Right renal cortex interstitium (tissue), 3 donors: ENCODE results near the gene RPL35. TPM values are rescaled to one million over a fixed set of nuclear protein-coding genes. Genes with fewer than 3 reads are reported as not detected.

Experiments
- DNase-seq, 3 donors: peaks; one replicate each; pipeline ENCODE4 v3.0.0-alpha.2; 2013; ENCODE audit warnings: low read depth in 3 of 3, low spot score in 2 of 3
- polyA plus RNA-seq, 3 donors: library from polyadenylated mRNA; unstranded; fragments of 120-200 nt; gene quantifications; one replicate each; pipeline ENCODE4 v1.2.1, GENCODE V29; 2013; ENCODE audit not compliant: insufficient read length in 3 of 3

The RPL35 gene
- polyA plus RNA-seq, 3 donors = 727 to 776 (median 751) TPM

DNA sequence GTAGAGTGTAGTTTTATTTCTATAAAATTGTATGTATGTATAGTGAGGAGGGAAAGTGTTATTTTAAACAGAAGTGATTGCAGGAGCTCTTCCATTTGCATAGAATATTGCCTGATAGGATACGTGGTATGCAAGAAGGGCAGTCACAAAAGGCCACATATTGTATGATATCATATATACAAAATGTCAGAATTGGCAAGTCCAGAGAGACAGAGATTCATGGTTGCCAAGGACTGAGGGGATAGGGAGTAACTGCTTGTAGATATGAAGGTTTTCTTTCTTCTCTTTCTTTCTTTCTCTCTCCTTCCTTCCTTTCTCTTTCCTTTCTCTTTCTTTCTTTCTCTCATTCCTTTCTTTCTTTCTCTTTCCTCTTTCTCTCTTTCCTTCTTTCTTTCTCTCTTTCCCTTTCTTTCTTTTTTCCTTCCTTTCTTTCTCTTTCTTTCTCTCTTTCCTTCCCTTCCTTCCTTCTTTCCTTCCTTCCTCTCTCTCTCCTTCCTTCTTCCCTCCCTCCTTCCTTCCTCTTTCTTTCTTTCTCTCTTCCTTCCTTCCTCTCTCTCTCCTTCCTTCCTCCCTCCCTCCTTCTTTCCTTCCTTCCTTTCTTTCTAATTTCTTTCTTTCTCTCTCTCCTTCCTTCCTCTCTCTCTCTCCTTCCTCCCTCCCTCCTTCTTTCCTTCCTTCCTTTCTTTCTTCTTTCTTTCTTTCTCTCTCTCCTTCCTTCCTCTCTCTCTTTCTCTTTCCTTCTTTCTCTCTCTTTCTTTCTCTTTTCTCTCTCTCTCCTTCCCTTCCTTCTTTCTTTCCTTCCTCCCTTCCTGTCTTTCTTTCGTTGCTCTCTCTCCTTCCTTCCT lies 33.0 kb downstream of the RPL35 start:
- no peak for DNase-seq

DNA sequence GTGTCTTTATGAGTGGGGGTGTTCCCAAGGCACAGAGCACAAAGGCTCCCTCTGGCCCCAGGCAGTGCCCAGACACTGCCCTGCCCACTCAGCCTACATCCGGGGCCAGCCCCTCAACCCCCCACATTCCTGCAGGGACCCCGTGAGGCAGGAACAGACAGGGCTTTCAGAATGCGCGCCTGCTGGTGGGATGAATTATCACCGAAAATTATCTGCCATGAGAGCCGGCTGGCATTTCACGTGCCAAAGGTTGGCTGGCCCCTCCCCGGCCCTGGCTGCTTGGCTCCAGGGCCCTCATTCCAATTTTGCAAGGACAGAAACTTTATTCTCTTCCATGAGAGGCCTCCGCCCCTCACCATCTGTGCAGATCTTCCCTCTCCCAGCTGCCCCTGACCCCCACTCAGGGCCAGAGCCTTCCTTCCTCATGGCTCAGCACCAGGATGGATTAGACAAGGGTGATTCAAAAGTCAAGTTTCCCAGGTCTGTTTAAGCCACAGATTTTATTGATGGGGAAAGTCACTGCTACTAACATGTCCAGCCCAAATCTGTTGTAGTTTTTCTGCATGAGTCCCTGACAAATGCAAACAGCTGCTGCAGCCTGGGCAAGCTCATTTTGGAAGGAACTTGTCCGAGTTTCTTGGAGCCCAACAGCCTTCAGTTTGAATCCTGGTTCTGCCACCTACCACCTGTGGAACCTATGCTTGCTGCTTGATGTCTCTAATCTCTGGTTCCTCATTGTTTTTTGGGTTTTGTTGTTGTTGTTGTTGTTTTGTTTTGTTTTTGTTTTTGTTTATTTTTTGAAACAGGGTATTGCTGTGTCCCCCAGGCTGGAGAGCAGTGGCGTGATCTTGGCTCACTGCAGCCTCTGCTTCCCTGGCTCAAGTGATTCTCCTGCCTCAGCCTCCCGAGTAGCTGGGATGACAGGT lies 40.8 kb downstream of the RPL35 start:
- DNase-seq = no peak

DNA sequence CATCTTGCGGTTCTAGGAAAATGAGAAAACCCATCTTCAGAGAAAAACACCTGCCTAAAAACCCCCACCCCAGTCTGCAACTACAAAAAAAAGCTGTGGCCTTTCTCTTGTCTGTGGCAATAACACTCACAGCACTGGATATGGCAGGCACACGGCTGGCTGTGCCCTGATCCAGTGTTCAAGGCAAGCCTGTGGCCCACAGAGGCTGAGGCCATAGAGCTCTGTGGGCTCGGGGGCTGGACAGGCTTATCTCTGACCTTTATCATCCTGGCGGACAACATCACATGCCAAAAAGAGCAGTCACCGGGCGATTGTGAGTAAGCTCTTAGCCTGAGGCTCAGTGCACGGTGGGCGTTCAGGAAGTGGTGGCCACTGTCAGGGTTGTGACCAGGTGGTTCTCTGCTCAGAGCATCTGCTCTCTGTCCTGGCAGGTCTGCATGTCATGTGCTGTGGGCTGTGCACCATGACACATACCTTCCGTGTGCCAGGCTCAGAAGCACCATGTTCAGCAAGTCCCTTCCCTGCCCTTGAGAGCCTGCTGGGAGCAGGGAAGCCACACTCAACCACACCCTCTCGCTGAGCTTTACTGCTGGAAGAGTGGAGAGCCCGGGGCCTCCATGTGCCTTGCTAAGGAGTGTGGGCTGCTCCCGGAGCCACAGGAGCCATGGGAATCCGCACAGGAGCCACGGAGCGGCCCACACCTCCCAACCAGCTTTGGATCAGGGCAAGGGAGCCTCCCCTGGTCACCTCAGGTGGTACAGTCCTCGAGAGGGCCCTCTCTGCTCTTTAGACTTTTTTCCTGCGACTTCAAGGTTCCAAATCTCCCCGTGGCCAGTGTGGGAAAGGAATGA lies 43.1 kb downstream of the RPL35 start:
- DNase-seq = no peak

DNA sequence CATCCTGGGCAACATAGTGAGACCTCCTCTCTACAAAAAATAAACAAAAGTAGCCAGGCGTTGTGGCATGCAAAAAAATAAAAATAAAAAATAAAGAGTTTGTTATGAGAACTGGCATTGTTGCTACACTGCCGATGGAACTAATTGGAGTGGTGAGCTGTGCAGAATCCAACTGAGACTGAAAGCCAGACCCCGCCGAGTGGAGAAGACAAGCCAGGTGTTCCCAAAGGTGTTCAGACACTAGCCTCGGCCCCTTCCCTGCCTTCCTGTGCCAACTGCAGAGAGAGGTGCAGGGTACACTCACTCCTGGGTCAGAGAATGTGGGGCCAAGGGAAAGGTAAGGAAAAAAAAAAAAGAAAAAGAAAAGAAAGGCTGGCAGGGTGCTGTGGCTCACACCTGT lies 46.2 kb downstream of the RPL35 start:
- no peak for DNase-seq

DNA sequence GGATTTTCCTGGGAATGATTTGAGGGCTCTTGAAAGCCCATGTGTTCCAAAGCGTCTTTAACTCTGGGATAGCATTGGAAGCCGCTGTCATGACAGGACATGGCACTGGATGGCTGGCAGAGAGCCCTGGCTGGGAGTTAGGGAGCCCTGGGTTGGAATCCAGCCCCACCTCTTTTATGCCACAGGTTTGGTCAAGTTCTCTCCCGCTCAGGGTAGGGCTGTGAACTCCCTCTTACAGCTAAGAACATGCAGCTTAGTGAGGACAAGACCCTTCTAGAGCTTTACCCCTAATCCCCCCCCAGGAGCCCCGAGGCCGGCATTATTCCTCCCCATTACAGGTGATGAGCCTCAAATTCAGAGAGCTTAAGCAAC lies 47.6 kb downstream of the RPL35 start:
- DNase-seq = no peak

DNA sequence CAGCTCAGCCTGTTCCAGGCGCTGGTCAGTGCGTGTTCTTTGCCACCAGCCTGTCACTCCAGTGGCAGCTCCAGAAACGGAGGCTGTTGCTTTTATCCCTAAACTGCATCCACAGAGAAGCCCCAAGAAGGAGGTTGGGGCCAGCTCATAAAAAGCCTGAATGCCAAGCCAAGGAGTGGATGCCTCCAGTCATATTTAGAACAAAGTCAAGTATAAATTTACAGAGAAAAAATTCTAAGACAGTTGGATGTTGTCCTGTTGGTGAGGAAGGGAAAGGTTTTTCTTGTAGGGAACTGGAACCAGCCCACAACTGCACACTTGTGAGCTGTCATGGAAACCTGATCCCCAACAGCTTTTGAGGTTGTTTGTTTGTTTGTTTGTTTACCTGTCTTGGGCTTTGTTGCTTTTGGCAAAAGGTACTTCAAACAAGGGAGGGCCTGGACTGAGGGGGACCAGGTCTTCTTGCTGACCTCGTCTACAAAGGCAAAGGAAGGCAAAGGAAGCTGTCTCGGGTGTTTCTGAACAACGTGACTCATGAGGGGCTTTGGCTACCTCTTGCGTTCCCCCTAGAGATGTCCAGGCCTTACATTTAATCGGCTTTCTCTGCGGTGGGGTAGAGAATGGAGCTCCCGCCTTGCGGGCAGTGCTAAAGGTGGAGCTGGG lies 48.1 kb downstream of the RPL35 start:
- DNase-seq = no peak

DNA sequence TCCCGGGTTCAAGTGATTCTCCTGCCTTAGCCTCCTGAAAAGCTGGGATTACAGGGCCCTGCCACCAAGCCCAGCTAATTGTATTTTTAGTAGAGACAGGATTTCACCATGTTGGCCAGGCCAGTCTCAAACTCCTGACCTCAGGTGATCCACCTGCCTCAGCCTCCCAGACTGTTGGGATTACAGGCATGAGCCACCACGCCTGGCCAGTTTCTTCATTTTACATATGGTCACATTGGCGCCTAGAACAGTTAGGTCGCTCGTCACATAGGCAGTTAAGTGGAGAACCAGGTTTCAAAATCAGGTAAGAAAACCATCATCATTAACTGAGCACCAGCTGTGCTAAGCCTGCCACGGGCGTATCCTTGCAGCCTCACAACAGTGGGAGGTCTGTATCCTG lies 48.7 kb downstream of the RPL35 start:
- no peak for DNase-seq

DNA sequence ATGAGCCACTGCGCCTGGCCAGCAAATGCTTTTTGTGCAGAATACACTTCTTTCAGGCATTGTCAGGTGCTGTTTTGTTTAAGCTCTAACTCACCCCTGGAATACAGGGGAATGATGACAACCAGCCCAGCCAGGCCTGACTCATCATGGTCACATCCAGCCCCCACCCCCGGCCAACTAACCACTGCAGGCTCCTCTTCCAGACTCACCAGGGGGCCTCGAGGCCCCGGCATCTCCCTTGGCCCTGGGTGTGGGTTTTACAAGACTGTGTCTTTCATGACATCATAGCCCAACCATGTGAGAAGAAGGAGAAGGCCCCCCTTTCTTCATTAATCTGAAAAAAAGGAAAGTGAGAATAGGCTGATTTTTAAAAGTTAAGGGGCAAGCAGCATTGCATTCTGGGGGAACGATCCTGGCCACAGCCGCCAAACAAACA lies 49.3 kb downstream of the RPL35 start:
- DNase-seq = no peak

DNA sequence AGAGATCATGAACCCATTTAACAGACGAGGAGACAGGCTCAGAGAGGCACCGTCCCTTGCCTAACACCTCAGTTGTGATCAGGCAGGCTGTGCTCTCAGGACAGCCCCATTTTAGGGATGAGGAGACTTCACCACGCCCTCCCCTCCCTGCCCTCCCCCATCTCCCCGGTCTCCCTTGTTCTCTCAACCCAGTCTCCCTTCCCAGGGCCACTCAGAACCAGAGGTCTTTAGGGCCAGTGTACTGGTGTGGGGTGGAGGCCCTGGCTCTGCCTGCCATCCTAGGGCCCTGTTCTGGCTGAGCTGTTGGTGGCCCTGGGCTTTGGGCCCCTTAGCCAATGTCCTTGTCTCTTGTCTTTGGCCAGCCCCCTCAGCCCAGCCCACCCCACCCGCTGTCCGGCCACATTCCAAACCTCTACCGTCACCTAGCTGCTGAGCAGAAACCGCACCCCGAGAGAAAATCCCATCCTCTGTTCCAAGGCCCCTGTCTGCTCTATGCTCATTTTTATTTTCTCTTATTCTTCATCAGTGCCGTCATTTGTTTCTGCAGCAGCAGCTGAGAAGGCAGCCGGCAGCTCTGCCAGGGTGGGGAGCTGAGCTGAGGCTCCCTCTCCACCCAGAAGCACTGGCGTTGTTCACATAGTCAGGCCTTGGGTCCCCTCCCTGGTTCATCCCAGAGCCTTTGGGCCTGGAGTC lies 50.9 kb downstream of the RPL35 start:
- peak in 1 of 3 donors; percentile 24 for DNase-seq

DNA sequence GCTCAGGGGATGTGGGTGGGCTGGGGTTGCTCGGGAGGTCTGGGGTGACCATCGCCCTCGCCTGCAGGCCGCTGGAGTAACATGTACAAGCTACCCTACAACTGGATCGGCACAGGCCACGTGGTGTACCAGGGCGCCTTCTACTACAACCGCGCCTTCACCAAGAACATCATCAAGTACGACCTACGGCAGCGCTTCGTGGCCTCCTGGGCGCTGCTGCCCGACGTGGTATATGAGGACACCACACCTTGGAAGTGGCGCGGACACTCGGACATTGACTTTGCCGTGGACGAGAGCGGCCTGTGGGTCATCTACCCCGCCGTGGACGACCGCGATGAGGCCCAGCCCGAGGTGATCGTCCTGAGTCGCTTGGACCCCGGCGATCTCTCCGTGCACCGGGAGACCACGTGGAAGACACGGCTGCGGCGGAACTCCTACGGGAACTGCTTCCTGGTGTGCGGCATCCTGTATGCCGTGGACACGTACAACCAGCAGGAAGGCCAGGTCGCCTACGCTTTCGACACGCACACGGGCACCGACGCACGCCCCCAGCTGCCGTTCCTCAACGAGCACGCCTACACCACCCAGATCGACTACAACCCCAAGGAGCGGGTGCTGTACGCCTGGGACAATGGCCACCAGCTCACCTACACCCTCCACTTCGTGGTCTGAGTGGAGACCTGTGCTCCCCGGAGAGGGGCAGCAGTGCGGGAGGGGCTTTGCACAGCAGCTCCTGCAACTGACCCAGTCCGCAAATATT lies 51.8 kb downstream of the RPL35 start:
- DNase-seq = no peak

DNA sequence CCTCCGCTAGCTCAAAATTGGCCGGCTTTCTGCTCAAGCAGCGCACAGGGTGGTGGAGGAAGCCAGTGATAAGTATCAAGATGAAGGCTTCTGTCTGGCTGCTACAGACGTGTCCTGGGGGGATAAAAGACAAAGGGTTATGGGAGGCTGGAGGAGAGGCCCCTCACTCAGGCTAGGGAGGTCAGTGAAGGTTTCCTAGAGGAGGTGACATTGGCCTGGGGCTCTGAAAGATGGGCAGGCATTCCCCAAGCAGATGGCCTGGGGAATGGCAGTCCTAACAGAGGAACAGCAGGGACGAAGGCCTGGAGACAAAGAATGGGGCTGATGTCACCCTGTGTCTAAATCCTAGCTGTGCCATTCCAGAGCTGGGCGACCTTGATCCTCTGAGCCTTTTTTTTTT lies 52.5 kb downstream of the RPL35 start:
- DNase-seq = no peak

DNA sequence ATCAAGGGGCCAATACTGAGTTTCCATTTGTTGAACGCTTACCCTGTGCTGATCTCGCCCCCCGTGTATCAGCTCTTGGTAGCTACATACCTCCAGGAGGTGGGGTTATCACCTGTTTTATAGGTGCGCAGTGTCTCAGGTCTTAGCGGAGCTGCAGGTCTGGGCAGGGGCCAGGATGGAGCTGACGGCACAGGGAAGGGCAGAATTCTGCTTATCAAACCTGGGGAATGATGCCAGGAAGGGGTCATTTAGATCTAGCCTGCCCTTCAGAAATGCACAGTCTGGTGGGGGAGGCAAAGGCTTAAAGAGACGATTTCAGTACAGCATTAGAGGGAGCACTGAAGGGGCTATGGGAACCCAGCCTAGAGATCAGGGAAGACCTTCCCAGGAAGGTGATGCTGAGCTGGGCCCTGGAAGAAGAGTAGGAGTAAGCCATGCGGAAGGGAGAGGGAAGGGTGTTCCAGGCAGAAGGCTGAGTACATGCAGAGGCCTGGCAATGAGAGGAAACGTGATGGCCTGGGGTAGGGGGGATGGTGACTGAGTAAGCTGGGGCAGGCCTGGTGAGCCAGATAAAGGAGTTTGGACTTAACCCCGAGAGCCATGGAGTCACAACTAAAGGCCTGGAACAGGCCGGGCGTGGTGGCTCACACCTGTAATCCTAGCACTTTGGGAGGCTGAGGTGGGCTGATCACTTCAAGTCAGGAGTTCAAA lies 53.4 kb downstream of the RPL35 start:
- no peak for DNase-seq

Other genes starting within 250 kb of the RPL35 start
- 1 to 10 TPM in 1 of 3 donors, under 1 TPM in 2; 0.57 to 1.1 (median 0.89) TPM for gene NR6A1, start 90.6 kb downstream of the RPL35 start, polyA plus RNA-seq
- 10 to 100 TPM; 21.4 to 23.8 (median 23.3) TPM for gene OLFML2A, start 84.8 kb downstream of the RPL35 start, polyA plus RNA-seq
- gene WDR38, start 8.5 kb downstream of the RPL35 start, polyA plus RNA-seq = under 1 TPM; 0.24 to 0.37 (median 0.37) TPM
- gene ARPC5L, start 173 bp upstream of the RPL35 start, polyA plus RNA-seq = 10 to 100 TPM; 38.3 to 40.2 (median 38.7) TPM
- gene GOLGA1, start 79.1 kb upstream of the RPL35 start, polyA plus RNA-seq = 10 to 100 TPM; 15.0 to 16.8 (median 15.5) TPM